A673 (cell line): Measurements from ENCODE around the gene SFSWAP. TPM values are rescaled to one million over a fixed set of nuclear protein-coding genes. Genes with fewer than 3 reads are reported as not detected.

Experiments
- BruUV-seq: library from RNA; stranded (reverse); fragments of 400-500 nt; replicated peaks from 2 replicates; lab custom pipeline; 2021; lab: Mats Ljungman, UMichigan
- CTCF ChIA-PET: fragments of 300-600 bp; sonication (Branson Sonifier 250); formaldehyde crosslinking; loops from one replicate; lab custom pipeline; 2022; ENCODE audit warnings: antibody characterized with exemption; lab: Charles Lee
- POLR2A ChIA-PET: fragments of 300-600 bp; sonication (Branson Sonifier 250); formaldehyde crosslinking; loops from one replicate; lab custom pipeline; 2022; ENCODE audit warnings: antibody characterized with exemption; ENCODE audit not compliant: low non-redundant PET; lab: Charles Lee
- DNase-seq: peaks from one replicate; pipeline ENCODE4 v3.0.0-alpha.2; 2015; ENCODE audit warnings: low spot score
- H3K27ac ChIP-seq: fragments of 200-600 bp; sonication (generic); 2 replicates; pipeline ENCODE4 v1.5.1; 2016; ENCODE audit warnings: mixed run types, low read depth, mild to moderate bottlenecking, mixed read lengths, antibody characterized with exemption, low read length; ENCODE audit not compliant: poor library complexity, severe bottlenecking
- H3K27me3 ChIP-seq: fragments of 200-600 bp; sonication (generic); replicated peaks from 2 replicates; pipeline ENCODE4 v1.6.1; 2017; ENCODE audit warnings: mixed run types, low read depth, mild to moderate bottlenecking, mixed read lengths, antibody characterized with exemption, low read length; ENCODE audit not compliant: insufficient read depth, poor library complexity
- H3K36me3 ChIP-seq: fragments of 200-600 bp; sonication (generic); 2 replicates; pipeline ENCODE4 v1.6.1; 2016; ENCODE audit warnings: mixed run types, mild to moderate bottlenecking, mixed read lengths, antibody characterized with exemption, low read length; ENCODE audit not compliant: insufficient read depth, poor library complexity, severe bottlenecking
- H3K4me1 ChIP-seq: fragments of 200-600 bp; sonication (generic); 2 replicates; pipeline ENCODE4 v1.6.1; 2017; ENCODE audit warnings: mixed run types, mild to moderate bottlenecking, mixed read lengths, antibody characterized with exemption, low read length; ENCODE audit not compliant: insufficient read depth, poor library complexity, severe bottlenecking
- H3K4me3 ChIP-seq: fragments of 200-600 bp; sonication (generic); 2 replicates; pipeline ENCODE4 v1.5.1; 2016; ENCODE audit warnings: low read depth, mixed run types, mild to moderate bottlenecking, mixed read lengths, low read length; ENCODE audit not compliant: poor library complexity, severe bottlenecking
- H3K9me3 ChIP-seq: fragments of 200-600 bp; sonication (generic); 2 replicates; pipeline ENCODE4 v1.6.1; 2016; ENCODE audit warnings: mixed run types, low read depth, mild to moderate bottlenecking, mixed read lengths, antibody characterized with exemption, low read length; ENCODE audit not compliant: poor library complexity, severe bottlenecking
- CTCF ChIP-seq: fragments of 300-800, 200-600 bp; sonication (generic); conservative IDR thresholded peaks from 2 replicates; pipeline ENCODE4 v1.5.1; 2017; ENCODE audit warnings: low read depth, mild to moderate bottlenecking, antibody characterized with exemption, low read length, moderate library complexity, mixed read lengths
- EZH2 ChIP-seq: fragments of 200-600 bp; sonication (generic); IDR thresholded peaks from 2 replicates; pipeline ENCODE4 v1.6.1; 2017; ENCODE audit warnings: borderline replicate concordance, low read depth, mild to moderate bottlenecking, mixed read lengths, antibody characterized with exemption, low read length; ENCODE audit not compliant: poor library complexity, severe bottlenecking
- intact Hi-C: fragments of 100-400 bp; cut with micrococcal nuclease; formaldehyde crosslinking; loops from one replicate; pipeline ENCODE4 v1.10.0; 2022; ENCODE audit not compliant: unreplicated experiment
- total RNA-seq: library from RNA; stranded (reverse); gene quantifications from 2 replicates; pipeline ENCODE4 v1.2.3, GENCODE V29; 2021

SFSWAP gene
- total RNA-seq, 1 experiment from 2014 or later: 66.4 TPM

GRCh38 chr12:131815131-131815530 is 104.2 kb downstream of the SFSWAP start:
- no peak for DNase-seq
- intact Hi-C loops: no loop called here
- ChIA-PET CTCF (no interaction called here), POLR2A (no interaction called here)
- no peaks in the 10 kb centered on the region for H3K36me3 ChIP-seq
- no TSS peak for BruUV-seq
- no peak overlapping the region for H3K4me3 ChIP-seq
- H3K4me1 ChIP-seq: no peaks in the 10 kb centered on the region
- H3K27ac ChIP-seq: no peak overlapping the region
- TF ChIP-seq CTCF: no peak
- TF ChIP-seq EZH2: no peak
- no peaks in the 10 kb centered on the region for H3K27me3 ChIP-seq
- H3K9me3 ChIP-seq: no peaks in the 10 kb centered on the region

GRCh38 chr12:131816495-131816894 is 105.6 kb downstream of the SFSWAP start:
- no peak for DNase-seq
- H3K9me3 ChIP-seq: no peaks in the 10 kb centered on the region
- no peaks in the 10 kb centered on the region for H3K4me1 ChIP-seq
- H3K27ac ChIP-seq: no peak overlapping the region
- no peaks in the 10 kb centered on the region for H3K27me3 ChIP-seq
- ChIA-PET CTCF (no interaction called here), POLR2A (interaction anchor here (0.7 kb wide), 1 partner anchor 700 kb away, joined by 4 read pairs; no protein-coding TSS in a partner anchor)
- no peak for TF ChIP-seq CTCF
- no peak for TF ChIP-seq EZH2
- no peak overlapping the region for H3K4me3 ChIP-seq
- H3K36me3 ChIP-seq: no peaks in the 10 kb centered on the region
- intact Hi-C loops: no loop called here
- no TSS peak for BruUV-seq

GRCh38 chr12:131817241-131817640 is 106.4 kb downstream of the SFSWAP start:
- no peak for DNase-seq
- intact Hi-C loops: no loop called here
- Histone ChIP-seq H3K4me1 (no peaks in the 10 kb centered on the region), H3K4me3 (no peak overlapping the region), H3K36me3 (no peaks in the 10 kb centered on the region), H3K9me3 (no peaks in the 10 kb centered on the region), H3K27me3 (no peaks in the 10 kb centered on the region), H3K27ac (no peak overlapping the region)
- BruUV-seq: no TSS peak
- POLR2A ChIA-PET: no interaction called here
- TF ChIP-seq CTCF: no peak
- CTCF ChIA-PET: no interaction called here
